ENCODE results near the gene C4orf50.

GRCh38 chr4:6050551-6050950 is 32.3 kb upstream of the C4orf50 start:
- TF ChIP-seq SUZ12 (IDR thresholded peaks at IDR 0.05) (no peak), HDGF (IDR thresholded peaks at IDR 0.05; ENCODE audit: borderline replicate concordance) (no peak), BHLHE40 (IDR thresholded peaks at IDR 0.05; ENCODE audit: borderline replicate concordance) (no peak), ELF4 (IDR thresholded peaks at IDR 0.05) (no peak), FOXM1 (IDR thresholded peaks at IDR 0.05; ENCODE audit: borderline replicate concordance) (no peak), FOXK2 (IDR thresholded peaks at IDR 0.05) (no peak), LEF1 (IDR thresholded peaks at IDR 0.05; ENCODE audit: borderline replicate concordance) (no peak)
